Astrocyte (in vitro differentiated cells and primary cell): Measurements from ENCODE around the gene ATP13A1. TPM values are rescaled to one million over a fixed set of nuclear protein-coding genes. Genes with fewer than 3 reads are reported as not detected.

Source experiments
- DNase-seq: peaks from one replicate; pipeline ENCODE4 v3.0.0-alpha.2; 2010; ENCODE audit warnings: low read depth
- FAIRE-seq: peaks from 2 replicates; lab custom pipeline; 2011; peaks lifted over from hg19 to GRCh38; lab: Jason Lieb, UNC
- H2AFZ ChIP-seq: 2 replicates; pipeline ENCODE4 v1.6.0; 2012; ENCODE audit warnings: low read depth, low read length, inconsistent platforms
- H3K27ac ChIP-seq: 2 replicates; pipeline ENCODE4 v1.5.1; 2011; ENCODE audit warnings: low read depth, low read length, inconsistent platforms
- H3K27me3 ChIP-seq: 2 replicates; pipeline ENCODE4 v1.6.0; 2011; ENCODE audit warnings: low read length, inconsistent platforms; ENCODE audit not compliant: insufficient read depth
- H3K36me3 ChIP-seq: 2 replicates; pipeline ENCODE4 v1.5.1; 2011; ENCODE audit warnings: low read length, inconsistent platforms; ENCODE audit not compliant: insufficient read depth
- H3K4me1 ChIP-seq: 2 replicates; pipeline ENCODE4 v1.5.1; 2011; ENCODE audit warnings: low read length, inconsistent platforms; ENCODE audit not compliant: insufficient read depth
- H3K4me2 ChIP-seq: 2 replicates; pipeline ENCODE4 v1.6.0; 2012; ENCODE audit warnings: low read length, inconsistent platforms
- H3K4me3 ChIP-seq: 2 replicates; pipeline ENCODE4 v1.5.1; 2011; ENCODE audit warnings: low read depth, mild to moderate bottlenecking, low read length, inconsistent platforms; ENCODE audit not compliant: insufficient read depth
- H3K79me2 ChIP-seq: 2 replicates; pipeline ENCODE4 v1.6.0; 2012; ENCODE audit warnings: mild to moderate bottlenecking, low read length, inconsistent platforms; ENCODE audit not compliant: insufficient read depth
- H3K9ac ChIP-seq: 2 replicates; pipeline ENCODE4 v1.6.0; 2012; ENCODE audit warnings: mild to moderate bottlenecking, low read length, inconsistent platforms
- H3K9me3 ChIP-seq: 2 replicates; pipeline ENCODE4 v1.5.1; 2012; ENCODE audit warnings: low read depth, mild to moderate bottlenecking, low read length, inconsistent platforms; ENCODE audit not compliant: insufficient read depth
- H4K20me1 ChIP-seq: 2 replicates; pipeline ENCODE4 v1.6.0; 2012; ENCODE audit warnings: low read length, inconsistent platforms; ENCODE audit not compliant: insufficient read depth
- H3K27ac Mint-ChIP-seq: one replicate; pipeline ENCODE4 v1.8.0; 2021; ENCODE audit warnings: mild to moderate bottlenecking, mixed read lengths; ENCODE audit not compliant: unreplicated experiment
- H3K27me3 Mint-ChIP-seq: one replicate; pipeline ENCODE4 v1.8.0; 2021; ENCODE audit warnings: low read depth, mixed read lengths; ENCODE audit not compliant: unreplicated experiment
- H3K36me3 Mint-ChIP-seq: one replicate; pipeline ENCODE4 v1.8.0; 2021; ENCODE audit warnings: low read depth, mixed read lengths; ENCODE audit not compliant: unreplicated experiment
- H3K4me1 Mint-ChIP-seq: one replicate; pipeline ENCODE4 v1.8.0; 2021; ENCODE audit warnings: low read depth, mixed read lengths; ENCODE audit not compliant: unreplicated experiment
- H3K4me3 Mint-ChIP-seq: one replicate; pipeline ENCODE4 v1.8.0; 2021; ENCODE audit warnings: mild to moderate bottlenecking, moderate library complexity, mixed read lengths; ENCODE audit not compliant: unreplicated experiment
- H3K9me3 Mint-ChIP-seq: one replicate; pipeline ENCODE4 v1.8.0; 2021; ENCODE audit warnings: mild to moderate bottlenecking, mixed read lengths; ENCODE audit not compliant: unreplicated experiment
- CTCF ChIP-seq: IDR thresholded peaks from 2 replicates; pipeline ENCODE4 v1.5.1; 2011; ENCODE audit warnings: low read depth, mild to moderate bottlenecking, inconsistent platforms, low read length, moderate library complexity; ENCODE audit not compliant: insufficient read depth
- EZH2 ChIP-seq: IDR thresholded peaks from 2 replicates; pipeline ENCODE4 v1.6.1; 2012; ENCODE audit warnings: mild to moderate bottlenecking, low read length, inconsistent platforms; ENCODE audit not compliant: insufficient read depth
- total RNA-seq: library from RNA; stranded (reverse); gene quantifications from 2 replicates; pipeline ENCODE4 v1.2.1, GENCODE V29; 2021

The ATP13A1 gene
- total RNA-seq, 1 donor from 2014 or later: 65.2 TPM

GRCh38 chr19:19615086-19615485, 48.4 kb downstream of the ATP13A1 start:
- Histone ChIP-seq H2AFZ (no peak overlapping the region), H4K20me1 (no peaks in the 10 kb centered on the region), H3K9ac (no peak overlapping the region), H3K79me2 (no peaks in the 10 kb centered on the region), H3K4me3 (no peak overlapping the region), H3K27ac (no peak overlapping the region), H3K4me2 (no peak overlapping the region), H3K27me3 (peaks cover 4% of the 10 kb centered on the region), H3K9me3 (no peaks in the 10 kb centered on the region), H3K36me3 (no peaks in the 10 kb centered on the region), H3K4me1 (peaks cover 5% of the 10 kb centered on the region)
- Mint-ChIP-seq H3K27ac (no peak overlapping the region), H3K36me3 (peaks cover 7% of the 10 kb centered on the region), H3K27me3 (peaks cover 7% of the 10 kb centered on the region), H3K4me1 (peaks cover 11% of the 10 kb centered on the region), H3K4me3 (no peak overlapping the region), H3K9me3 (no peaks in the 10 kb centered on the region)
- TF ChIP-seq EZH2 (no peak), CTCF (no peak)
- DNase-seq: peak; percentile 24
- no peak for FAIRE-seq

- H3K9ac ChIP-seq: no peak overlapping the region
- no peak overlapping the region for H3K27ac ChIP-seq
- DNase-seq: no peak
Measured at GRCh38 chr19:19613506-19613905, 50.0 kb downstream of the ATP13A1 start.

More at GRCh38 chr19:19613506-19613905, 50.0 kb downstream of the ATP13A1 start:
- Mint-ChIP-seq H3K36me3 (peaks cover 3% of the 10 kb centered on the region), H3K27ac (no peak overlapping the region), H3K4me1 (peaks cover 9% of the 10 kb centered on the region), H3K27me3 (peaks cover 7% of the 10 kb centered on the region), H3K9me3 (no peaks in the 10 kb centered on the region), H3K4me3 (peak overlapping the region; percentile 23)
- no peaks in the 10 kb centered on the region for H3K79me2 ChIP-seq
- no peak overlapping the region for H2AFZ ChIP-seq
- H3K4me3 ChIP-seq: no peak overlapping the region
- no peaks in the 10 kb centered on the region for H4K20me1 ChIP-seq
- H3K36me3 ChIP-seq: no peaks in the 10 kb centered on the region
- no peak for TF ChIP-seq CTCF
- no peak for TF ChIP-seq EZH2
- H3K4me1 ChIP-seq: peaks cover 3% of the 10 kb centered on the region
- H3K4me2 ChIP-seq: no peak overlapping the region
- H3K9me3 ChIP-seq: no peaks in the 10 kb centered on the region
- peaks cover 4% of the 10 kb centered on the region for H3K27me3 ChIP-seq
- no peak for FAIRE-seq
